Naive thymus-derived CD8-positive, alpha-beta T cell (primary cell): ENCODE data around the gene HBS1L. TPM values are rescaled to one million over a fixed set of nuclear protein-coding genes. Genes with fewer than 3 reads are reported as not detected.
"Not testable (repeated sequence)": the region's sequence is repeated elsewhere in the genome, so short reads cannot be mapped to it uniquely, and the experiment has no call there.

Source experiments
- ATAC-seq, 2 donors: fragments of 150-1000 bp; cut with Tn5 transposase in 1 of 2; sonication (Bioruptor Pico), chemical (Tn5 transposase) in 1 of 2; 1 replicate in 1 of 2; 2 replicates in 1 of 2; pipeline ENCODE4 v1.10.0; 2021; ENCODE audit warnings: mild to moderate bottlenecking in 2 of 2, moderate library complexity in 2 of 2
- POLR2A ChIA-PET: fragments of 350-600 bp; sonication (Branson Sonifier 250); formaldehyde crosslinking; loops from one replicate; lab custom pipeline; 2021; ENCODE audit warnings: antibody characterized with exemption; lab: Charles Lee
- DNase-seq, 10 donors: peaks; one replicate each; pipeline versions ENCODE4 v3.0.0 to v3.0.0-alpha.2; 2020 to 2022
- H3K27ac Mint-ChIP-seq, 10 donors: one replicate each; pipeline ENCODE4 v1.8.0; 2020 to 2022; ENCODE audit warnings: mild to moderate bottlenecking in 10 of 10, mixed read lengths in 10 of 10, moderate library complexity in 4 of 10, inconsistent platforms in 1 of 10
- H3K27me3 Mint-ChIP-seq, 5 donors: one replicate each; pipeline ENCODE4 v1.8.0; 2021 to 2022; ENCODE audit warnings: mixed read lengths in 5 of 5
- H3K36me3 Mint-ChIP-seq, 3 donors: one replicate each; pipeline ENCODE4 v1.8.0; 2020 to 2022; ENCODE audit warnings: mixed read lengths in 3 of 3, mild to moderate bottlenecking in 2 of 3, inconsistent platforms in 1 of 3
- H3K4me1 Mint-ChIP-seq, 4 donors: one replicate each; pipeline ENCODE4 v1.8.0; 2021 to 2022; ENCODE audit warnings: mixed read lengths in 4 of 4
- H3K4me3 Mint-ChIP-seq, 10 donors: one replicate each; pipeline ENCODE4 v1.8.0; 2020 to 2022; ENCODE audit warnings: mild to moderate bottlenecking in 10 of 10, mixed read lengths in 10 of 10, moderate library complexity in 6 of 10, inconsistent platforms in 1 of 10
- H3K9me3 Mint-ChIP-seq, 9 donors: one replicate each; pipeline ENCODE4 v1.8.0; 2020 to 2022; ENCODE audit warnings: mixed read lengths in 9 of 9, mild to moderate bottlenecking in 3 of 9, inconsistent platforms in 1 of 9, moderate library complexity in 1 of 9
- polyA plus RNA-seq, 3 donors: library from polyadenylated mRNA; unstranded; fragments of 300-500 nt; fragmentation: Illumina TruSeq; gene quantifications; one replicate each; pipeline ENCODE4 v1.2.3, GENCODE V29; 2021
- total RNA-seq, 8 experiments: library from RNA in 2 of 8; stranded (reverse) in 2 of 8; gene quantifications; one replicate each; pipeline ENCODE4 v1.2.3 and lab custom pipeline; 2021 to 2026

The HBS1L gene
- total and polyA plus RNA-seq, 5 experiments from 2014 or later: 71.1 to 96.9 (median 78.2) TPM

DNA sequence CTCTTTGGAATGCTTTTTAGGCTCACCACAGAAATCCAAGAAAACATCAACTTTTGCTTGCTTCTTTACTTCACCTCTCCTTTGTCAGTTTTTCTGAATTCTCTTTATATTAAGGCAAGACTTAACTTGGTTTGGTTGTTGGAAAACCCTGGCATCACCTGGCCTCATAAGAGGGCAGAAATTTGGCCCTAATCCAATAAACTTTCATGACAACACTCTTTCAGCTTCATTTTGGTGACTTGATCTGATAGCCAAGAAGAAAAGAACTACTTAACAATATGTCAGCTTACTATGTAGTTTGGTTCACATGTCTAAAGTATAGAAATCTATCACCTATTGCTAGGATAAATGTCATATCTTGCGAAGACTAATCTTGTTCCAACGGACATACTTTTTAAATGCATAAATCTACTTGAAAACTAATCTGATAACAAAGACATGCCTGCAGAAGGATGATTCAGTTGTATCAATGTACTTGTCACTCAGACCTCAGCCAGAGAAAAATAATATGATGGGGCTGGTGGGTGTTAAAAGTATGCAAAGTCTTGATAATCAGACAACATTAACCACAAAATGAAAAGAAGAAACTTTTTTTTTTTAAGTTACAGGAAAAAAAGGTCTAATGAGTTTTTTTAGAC is 19.3 kb upstream of the HBS1L start:
- H3K9me3 Mint-ChIP-seq: no peaks in the 10 kb centered on the region
- POLR2A ChIA-PET: no interaction called here
- H3K4me1 Mint-ChIP-seq: peaks cover 8 to 18% (median 17%) of the 10 kb centered on the region in 4 donors
- DNase-seq: no peak
- H3K27me3 Mint-ChIP-seq: no peaks in the 10 kb centered on the region
- H3K4me3 Mint-ChIP-seq: no peak overlapping the region
- H3K36me3 Mint-ChIP-seq: no peaks in the 10 kb centered on the region
- ATAC-seq: no peak
- H3K27ac Mint-ChIP-seq: peak overlapping the region in 3 of 10 donors; percentile 10 to 79 (median 37)

DNA sequence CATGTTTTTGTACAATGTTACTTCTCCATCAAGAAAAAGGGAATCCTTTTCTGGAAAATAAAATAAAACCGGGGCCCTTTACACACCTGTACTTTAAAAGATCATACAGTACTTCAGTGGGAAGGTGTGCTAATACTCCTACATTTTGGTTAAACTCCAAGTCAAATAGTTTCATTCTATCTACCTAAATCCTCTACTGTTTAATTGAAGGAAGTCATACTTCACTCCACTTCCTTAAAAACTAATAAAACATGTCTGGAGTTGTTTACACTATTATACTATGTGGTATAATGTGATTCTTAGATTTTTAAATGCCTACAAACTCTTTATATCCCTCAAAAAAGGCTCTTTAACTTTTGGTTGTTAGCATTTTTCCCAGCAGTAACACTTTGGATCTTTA is 18.6 kb upstream of the HBS1L start:
- no peaks in the 10 kb centered on the region for H3K36me3 Mint-ChIP-seq
- no peaks in the 10 kb centered on the region for H3K9me3 Mint-ChIP-seq
- ATAC-seq: no peak
- peaks cover 8 to 18% (median 17%) of the 10 kb centered on the region in 4 donors for H3K4me1 Mint-ChIP-seq
- POLR2A ChIA-PET: no interaction called here
- no peak for DNase-seq
- no peak overlapping the region for H3K4me3 Mint-ChIP-seq
- H3K27me3 Mint-ChIP-seq: no peaks in the 10 kb centered on the region
- H3K27ac Mint-ChIP-seq: peak overlapping the region in 2 of 10 donors; percentile 20 to 54

DNA sequence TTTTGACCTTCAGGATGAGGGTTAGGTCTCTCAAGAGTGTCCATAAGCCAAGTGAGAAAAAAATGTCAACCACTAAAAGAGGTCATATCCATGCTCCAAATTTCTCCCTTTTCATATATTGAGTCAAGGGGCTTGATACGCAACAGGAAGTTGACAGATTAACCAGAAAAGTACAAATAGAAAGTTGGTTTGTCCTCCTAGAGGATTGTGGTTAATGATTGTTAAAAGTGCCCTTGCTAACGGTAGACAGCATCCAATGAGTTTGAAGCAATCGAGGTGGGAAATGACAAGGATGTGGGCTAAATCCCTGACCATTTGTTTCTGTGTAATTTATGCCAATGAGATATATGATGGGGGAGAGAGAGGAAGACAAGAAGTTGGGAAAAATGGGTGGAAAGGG is 18.1 kb upstream of the HBS1L start:
- DNase-seq (no peak), ATAC-seq (no peak)
- no peaks in the 10 kb centered on the region for H3K9me3 Mint-ChIP-seq
- H3K27ac Mint-ChIP-seq: peak overlapping the region in 3 of 10 donors; percentile 11 to 54 (median 20)
- no peaks in the 10 kb centered on the region for H3K27me3 Mint-ChIP-seq
- POLR2A ChIA-PET: no interaction called here
- H3K4me1 Mint-ChIP-seq: peaks cover 8 to 18% (median 17%) of the 10 kb centered on the region in 4 donors
- no peak overlapping the region for H3K4me3 Mint-ChIP-seq
- H3K36me3 Mint-ChIP-seq: no peaks in the 10 kb centered on the region

DNA sequence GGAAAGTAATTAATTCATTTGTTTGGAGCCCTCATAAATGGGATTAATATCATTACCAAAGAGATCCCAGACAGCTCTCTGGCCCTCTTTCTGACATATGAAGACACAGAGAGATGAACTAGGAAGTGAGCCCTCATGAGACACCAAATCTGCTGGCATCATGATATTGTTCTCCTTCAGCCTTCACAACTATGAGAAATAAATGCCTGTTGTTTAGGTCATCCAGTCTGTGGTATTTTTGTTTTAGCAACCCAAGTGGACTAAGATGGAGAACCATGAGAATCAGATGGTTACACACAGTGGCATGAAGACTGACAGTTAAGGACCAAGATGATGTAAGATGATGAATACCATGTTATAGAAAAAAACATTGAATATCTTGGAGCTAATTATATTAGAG is 16.9 kb upstream of the HBS1L start:
- Mint-ChIP-seq H3K27ac (no peak overlapping the region), H3K36me3 (no peaks in the 10 kb centered on the region)

DNA sequence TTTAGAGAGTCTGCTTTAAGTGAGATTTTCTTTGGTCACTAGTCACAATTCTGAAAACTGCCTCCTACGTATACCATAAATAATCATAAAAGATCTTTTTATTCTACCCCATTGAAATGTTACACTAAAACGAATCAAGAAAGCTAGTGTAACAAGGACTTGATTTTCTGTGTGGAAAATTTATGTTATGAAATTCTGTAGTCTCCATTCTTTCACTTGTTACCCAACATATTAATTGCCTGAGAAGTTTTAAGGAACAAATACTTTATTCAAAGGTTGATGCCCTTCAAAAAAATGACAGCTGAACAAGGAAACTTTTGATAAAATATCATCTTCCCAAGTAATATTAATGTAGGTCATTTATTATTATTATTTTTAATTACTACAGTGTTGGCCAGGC is 13.3 kb upstream of the HBS1L start:
- Mint-ChIP-seq H3K9me3 (no peaks in the 10 kb centered on the region), H3K27ac (no peak overlapping the region), H3K4me3 (no peak overlapping the region), H3K36me3 (no peaks in the 10 kb centered on the region), H3K4me1 (peaks cover 0 to 4% (median 2%) of the 10 kb centered on the region in 4 donors), H3K27me3 (no peaks in the 10 kb centered on the region)
- POLR2A ChIA-PET: no interaction called here
- ATAC-seq (no peak), DNase-seq (no peak)

More for the DNA sequence above, 16.9 kb upstream of the HBS1L start:
- Mint-ChIP-seq H3K27me3 (no peaks in the 10 kb centered on the region), H3K9me3 (no peaks in the 10 kb centered on the region), H3K4me3 (no peak overlapping the region), H3K4me1 (peaks cover 7 to 20% (median 17%) of the 10 kb centered on the region in 4 donors)
- ATAC-seq (no peak), DNase-seq (no peak)
- POLR2A ChIA-PET: interaction anchor here (1.1 to 1.3 kb wide), 3 partner anchors 10 to 16 kb away, joined by 3 to 4 read pairs (median 4); no protein-coding TSS in a partner anchor

DNA sequence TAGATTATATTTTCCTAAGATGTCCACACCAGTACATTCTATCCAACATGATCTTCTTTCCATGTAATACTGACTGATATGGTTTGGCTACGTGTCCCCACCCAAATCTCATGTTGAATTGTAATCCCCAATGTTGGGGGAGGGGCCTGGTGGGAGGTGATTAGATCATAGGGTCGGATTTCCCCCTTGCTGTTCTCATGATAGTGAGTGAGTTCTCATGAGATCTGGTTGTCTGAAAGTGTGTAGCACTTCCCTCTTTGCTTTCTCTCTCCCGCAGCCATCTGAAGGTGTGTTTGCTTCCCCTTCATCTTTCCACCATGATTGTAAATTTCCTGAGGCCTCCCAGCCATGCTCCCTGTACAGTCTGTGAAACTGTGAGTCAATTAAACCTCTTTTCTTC is 12.2 kb upstream of the HBS1L start:
- Mint-ChIP-seq H3K9me3 (no peaks in the 10 kb centered on the region), H3K4me3 (no peak overlapping the region), H3K36me3 (no peaks in the 10 kb centered on the region), H3K27ac (no peak overlapping the region), H3K27me3 (no peaks in the 10 kb centered on the region), H3K4me1 (peaks cover 0 to 6% (median 0%) of the 10 kb centered on the region in 4 donors)
- ATAC-seq (no peak), DNase-seq (no peak)
- POLR2A ChIA-PET: no interaction called here

DNA sequence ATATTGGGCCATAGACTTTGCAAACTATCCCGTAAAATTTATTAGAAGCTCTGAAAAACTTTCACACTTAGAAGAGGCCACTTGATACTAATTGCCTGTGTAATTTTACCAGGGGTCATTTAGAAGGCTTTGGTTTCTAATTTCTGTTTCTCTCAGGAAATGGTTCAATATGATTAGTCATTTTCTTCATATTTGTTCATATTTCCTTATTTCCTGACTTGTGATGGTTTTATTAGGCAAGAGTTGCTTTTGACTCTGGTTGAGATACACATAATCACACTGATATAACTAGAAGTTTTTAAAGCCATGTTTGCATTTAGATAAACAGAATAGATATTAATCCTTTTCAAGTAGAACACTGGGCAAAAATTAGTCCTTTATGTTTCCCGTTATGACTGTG is 11.8 kb upstream of the HBS1L start:
- no peak overlapping the region for H3K27ac Mint-ChIP-seq
- no peaks in the 10 kb centered on the region for H3K27me3 Mint-ChIP-seq
- H3K9me3 Mint-ChIP-seq: no peaks in the 10 kb centered on the region
- POLR2A ChIA-PET: no interaction called here
- H3K36me3 Mint-ChIP-seq: no peaks in the 10 kb centered on the region
- no peak overlapping the region for H3K4me3 Mint-ChIP-seq
- ATAC-seq (no peak), DNase-seq (no peak)
- H3K4me1 Mint-ChIP-seq: peaks cover 0 to 6% (median 0%) of the 10 kb centered on the region in 4 donors

DNA sequence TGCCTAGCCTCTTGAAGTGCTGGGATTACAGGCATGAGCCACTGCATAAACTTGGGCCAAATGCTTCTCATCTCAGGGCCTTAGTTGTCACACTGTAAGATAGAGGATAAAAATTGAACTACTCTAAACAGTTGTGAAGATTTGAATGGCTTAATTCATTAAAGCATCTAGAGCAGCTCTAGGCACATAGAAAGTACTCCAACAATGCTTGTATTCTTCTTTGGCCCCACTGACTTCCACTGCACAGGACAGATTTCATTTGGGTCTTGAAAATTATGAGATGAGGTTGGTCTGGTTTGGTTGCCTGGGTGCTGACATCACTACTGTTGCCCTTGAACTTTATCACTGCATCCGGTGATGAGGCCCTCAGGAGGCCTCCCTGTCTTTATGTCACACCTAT is 10.0 kb upstream of the HBS1L start:
- no peaks in the 10 kb centered on the region for H3K9me3 Mint-ChIP-seq
- no peak overlapping the region for H3K4me3 Mint-ChIP-seq
- peaks cover 0 to 6% (median 0%) of the 10 kb centered on the region in 4 donors for H3K4me1 Mint-ChIP-seq
- POLR2A ChIA-PET: no interaction called here
- ATAC-seq (no peak), DNase-seq (no peak)
- H3K36me3 Mint-ChIP-seq: no peaks in the 10 kb centered on the region
- H3K27me3 Mint-ChIP-seq: no peaks in the 10 kb centered on the region
- H3K27ac Mint-ChIP-seq: peak overlapping the region in 1 of 10 donors; percentile 26

DNA sequence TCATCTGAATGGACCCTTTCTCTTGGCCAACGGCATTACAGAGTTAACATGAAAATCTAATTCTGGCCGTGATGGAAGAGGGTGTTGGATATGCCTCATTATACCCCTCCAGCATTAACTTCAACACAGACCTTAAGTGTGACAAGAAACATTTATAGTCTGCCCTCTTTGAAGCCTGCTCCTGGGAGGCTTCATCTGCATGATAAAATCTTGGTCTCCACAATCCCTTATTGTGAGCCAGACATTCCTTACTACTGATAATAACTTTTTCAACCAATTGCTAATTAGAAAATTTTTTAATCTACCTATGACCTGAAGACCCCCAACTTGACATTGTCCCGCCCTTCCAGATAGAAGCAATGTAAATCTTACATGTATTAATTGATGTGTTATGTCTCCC is 9.3 kb upstream of the HBS1L start:
- Mint-ChIP-seq H3K27me3 (no peaks in the 10 kb centered on the region), H3K9me3 (no peaks in the 10 kb centered on the region), H3K27ac (no peak overlapping the region), H3K36me3 (no peaks in the 10 kb centered on the region), H3K4me1 (peaks cover 0 to 6% (median 0%) of the 10 kb centered on the region in 4 donors), H3K4me3 (no peak overlapping the region)
- POLR2A ChIA-PET: no interaction called here
- DNase-seq (no peak), ATAC-seq (no peak)

DNA sequence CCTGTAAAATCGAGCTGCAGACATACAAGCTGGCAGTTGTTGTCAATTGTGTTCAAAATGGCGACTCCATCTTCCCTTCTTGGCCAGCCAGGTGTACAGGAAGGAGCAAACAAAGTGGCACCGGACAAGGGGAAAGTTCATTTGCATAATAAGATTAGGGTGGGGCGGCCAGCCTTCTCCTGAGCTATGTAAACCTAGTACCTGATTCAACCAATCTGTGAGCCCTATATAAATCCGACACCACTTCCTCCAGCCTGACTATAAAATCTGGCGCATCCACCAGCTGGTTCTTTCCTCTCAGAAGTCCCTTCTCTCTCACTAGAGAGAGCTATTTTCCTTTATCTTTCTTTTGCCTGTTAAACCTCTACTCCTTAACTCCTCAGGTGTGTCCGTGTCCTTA is 8.1 kb upstream of the HBS1L start:
- POLR2A ChIA-PET: interaction anchor here (0.7 kb wide), 2 partner anchors 414 to 1189 kb away, joined by 3 to 6 read pairs; no protein-coding TSS in a partner anchor
- no peaks in the 10 kb centered on the region for H3K36me3 Mint-ChIP-seq
- H3K27me3 Mint-ChIP-seq: no peaks in the 10 kb centered on the region
- DNase-seq (no peak), ATAC-seq (no peak)
- H3K4me3 Mint-ChIP-seq: no peak overlapping the region
- peak overlapping the region in 1 of 10 donors; percentile 11 for H3K27ac Mint-ChIP-seq
- H3K4me1 Mint-ChIP-seq: peaks cover 0 to 6% (median 0%) of the 10 kb centered on the region in 4 donors
- no peaks in the 10 kb centered on the region for H3K9me3 Mint-ChIP-seq

DNA sequence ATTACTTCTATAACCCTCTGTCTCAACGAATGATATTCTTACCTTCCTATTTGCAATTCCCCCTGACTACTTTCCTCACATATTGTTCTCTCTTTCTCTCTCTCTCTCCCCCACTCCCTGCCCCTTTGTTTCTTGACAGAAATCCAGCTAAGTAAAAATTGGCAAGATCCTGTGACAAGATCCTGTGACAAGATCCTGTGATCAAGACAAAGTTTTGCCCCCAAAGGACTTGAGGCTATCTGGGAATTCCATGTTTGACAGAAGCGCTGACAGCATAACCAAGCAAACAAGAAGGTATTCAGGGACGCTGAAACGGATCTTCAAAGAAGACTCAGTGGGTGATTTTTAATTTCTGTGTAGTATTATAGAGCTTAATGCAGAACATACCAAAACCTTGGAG is 5.5 kb upstream of the HBS1L start:
- Mint-ChIP-seq H3K27me3 (no peaks in the 10 kb centered on the region), H3K36me3 (no peaks in the 10 kb centered on the region), H3K27ac (peak overlapping the region in 1 of 10 donors; percentile 73), H3K4me3 (no peak overlapping the region), H3K4me1 (peaks cover 0 to 10% (median 2%) of the 10 kb centered on the region in 4 donors), H3K9me3 (no peaks in the 10 kb centered on the region)
- POLR2A ChIA-PET: no interaction called here
- ATAC-seq (no peak), DNase-seq (no peak)

DNA sequence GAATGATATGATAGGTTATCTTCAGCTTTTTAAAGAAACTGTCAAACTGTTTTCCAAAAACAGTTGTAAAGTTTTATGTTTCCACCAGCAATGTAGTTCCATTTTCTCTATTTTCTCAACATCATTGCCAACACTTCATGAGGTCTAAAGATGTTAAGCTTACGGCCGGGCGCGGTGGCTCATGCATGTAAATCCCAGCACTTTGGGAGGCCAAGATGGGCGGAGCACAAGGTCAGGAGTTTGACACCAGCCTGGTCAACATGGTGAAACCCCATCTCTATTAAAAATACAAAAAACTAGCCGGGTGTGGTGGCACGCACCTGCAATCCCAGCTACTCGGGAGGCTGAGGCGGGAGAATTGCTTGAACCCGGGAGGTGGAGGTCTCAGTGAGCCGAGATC is 3.7 kb upstream of the HBS1L start:
- ATAC-seq, H3K27ac Mint-ChIP-seq: not testable (repeated sequence)

DNA sequence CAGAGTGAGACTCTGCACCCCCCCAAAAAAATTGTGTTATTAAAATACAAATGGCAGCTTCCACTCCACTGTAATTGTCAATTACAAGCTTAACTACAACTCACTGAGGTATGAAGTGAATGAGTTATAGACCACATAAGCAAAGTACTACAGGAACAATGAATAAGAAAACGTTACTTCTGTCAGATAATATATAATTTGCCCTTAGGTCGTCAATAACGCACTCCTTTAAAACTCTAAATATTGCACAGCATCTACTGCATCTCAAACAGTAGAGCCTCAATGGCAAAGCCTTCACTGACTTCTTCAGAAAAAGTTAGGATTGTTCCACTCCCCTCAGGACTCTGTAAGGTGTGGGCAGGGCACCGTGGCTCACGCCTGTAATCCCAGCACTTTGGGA is 2.0 kb upstream of the HBS1L start:
- ATAC-seq (no peak), DNase-seq (no peak)
- peak overlapping the region in 2 of 10 donors; percentile 10 to 20 for H3K4me3 Mint-ChIP-seq
- H3K36me3 Mint-ChIP-seq: peaks cover 0 to 3% (median 0%) of the 10 kb centered on the region in 3 donors
- H3K9me3 Mint-ChIP-seq: no peaks in the 10 kb centered on the region
- peak overlapping the region in 1 of 10 donors; percentile 43 for H3K27ac Mint-ChIP-seq
- POLR2A ChIA-PET: interaction anchor here (0.8 to 4.5 kb wide), 3 partner anchors 19 to 47 kb away, joined by 3 to 48 read pairs (median 24); no protein-coding TSS in a partner anchor
- no peaks in the 10 kb centered on the region for H3K27me3 Mint-ChIP-seq
- H3K4me1 Mint-ChIP-seq: peaks cover 19 to 38% (median 33%) of the 10 kb centered on the region in 4 donors

More for the DNA sequence above, 3.7 kb upstream of the HBS1L start:
- not testable (repeated sequence) for H3K9me3 Mint-ChIP-seq, H3K36me3 Mint-ChIP-seq, H3K4me3 Mint-ChIP-seq, H3K27me3 Mint-ChIP-seq, DNase-seq
- peaks cover 13 to 27% (median 20%) of the 10 kb centered on the region in 4 donors for H3K4me1 Mint-ChIP-seq
- POLR2A ChIA-PET: interaction anchor here (1.1 kb wide), 1 partner anchor 44 kb away, joined by 3 read pairs; no protein-coding TSS in a partner anchor
